Superior temporal gyrus (tissue), 1 donor: ENCODE measurements around the gene CENPV.
"Not testable (repeated sequence)": the region's sequence is repeated elsewhere in the genome, so short reads cannot be mapped to it uniquely, and the experiment has no call there.

Source experiments
- DNase-seq: peaks from one replicate; pipeline ENCODE4 v3.0.0-alpha.2; 2016; ENCODE audit errors: extremely low spot score

The CENPV gene

DNA sequence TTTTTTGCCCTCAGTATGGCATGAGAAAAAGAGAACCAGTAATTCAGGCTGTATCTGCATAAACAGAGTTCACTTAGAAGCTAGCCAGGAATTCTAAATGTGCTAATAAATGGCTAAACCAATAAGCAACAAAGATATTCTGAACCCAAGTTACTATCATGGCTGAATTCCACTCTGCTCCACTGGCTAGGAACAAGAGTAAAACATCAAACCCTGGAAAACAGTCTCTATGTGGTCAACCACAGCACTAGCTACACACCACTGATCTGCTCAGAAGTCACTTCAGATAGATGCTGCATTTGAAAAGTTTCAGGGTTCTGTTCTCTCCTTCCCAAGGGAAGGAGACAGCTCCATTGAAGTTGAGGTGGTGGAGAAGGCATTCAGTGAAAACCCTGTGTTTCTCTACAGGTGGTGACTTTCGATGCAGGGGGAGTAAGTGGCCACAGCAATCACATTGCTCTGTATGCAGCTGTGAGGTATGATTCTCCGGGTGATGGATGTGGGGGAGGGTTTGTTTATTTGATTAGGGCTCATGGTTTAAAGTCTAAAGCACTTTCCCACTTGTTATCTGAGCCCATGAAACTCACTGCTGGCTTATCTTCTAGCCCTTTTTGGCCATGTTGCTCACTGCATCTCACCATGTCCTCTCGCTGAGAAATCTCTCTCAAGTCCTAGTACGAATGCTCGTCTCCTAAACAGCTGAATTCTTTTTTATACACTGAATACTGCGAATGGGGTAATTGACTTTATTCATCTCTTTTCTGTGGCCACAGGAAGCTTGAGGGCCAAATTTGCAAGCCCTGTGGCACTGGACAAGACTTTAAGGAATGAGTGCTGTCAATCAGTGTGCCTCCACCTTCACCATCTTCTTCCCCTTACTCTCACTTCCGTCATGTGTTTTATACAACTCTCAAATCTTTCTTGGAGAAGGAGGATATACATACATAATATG, 39.9 kb downstream of the CENPV start:
- no peak for DNase-seq

DNA sequence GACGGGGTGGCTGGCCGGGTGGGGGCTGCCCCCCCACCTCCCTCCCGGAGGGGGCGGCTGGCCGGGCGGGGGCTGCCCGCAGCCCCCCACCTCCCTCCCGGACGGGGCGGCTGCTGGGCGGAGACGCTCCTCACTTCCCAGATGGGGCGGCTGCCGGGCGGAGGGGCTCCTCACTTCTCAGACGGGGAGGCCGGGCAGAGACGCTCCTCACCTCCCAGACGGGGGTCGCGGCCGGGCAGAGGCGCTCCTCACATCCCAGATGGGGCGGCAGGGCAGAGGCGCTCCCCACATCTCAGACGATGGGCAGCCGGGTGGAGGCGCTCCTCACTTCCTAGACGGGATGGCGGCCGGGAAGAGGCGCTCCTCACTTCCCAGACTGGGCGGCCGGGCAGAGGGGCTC, 41.2 kb downstream of the CENPV start:
- not testable (repeated sequence) for DNase-seq

DNA sequence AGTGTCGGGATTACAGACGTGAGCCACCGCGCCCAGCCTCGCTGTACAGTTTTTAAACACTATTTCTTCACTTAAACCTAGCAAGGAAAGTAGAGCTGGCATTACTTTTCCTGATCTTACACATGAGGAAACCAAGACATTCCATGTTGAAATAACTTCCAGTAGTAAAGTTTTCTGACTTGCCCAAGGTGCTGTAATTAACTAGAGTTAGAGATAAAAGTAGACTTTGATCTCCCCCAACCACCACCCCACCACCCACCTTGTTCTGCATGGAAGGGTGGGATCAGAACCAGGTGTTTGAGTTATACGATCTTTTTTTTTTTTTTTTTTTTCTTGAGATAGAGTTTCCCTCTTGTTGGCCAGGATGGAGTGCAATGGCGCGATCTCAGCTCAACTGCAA, 47.1 kb downstream of the CENPV start:
- no peak for DNase-seq

DNA sequence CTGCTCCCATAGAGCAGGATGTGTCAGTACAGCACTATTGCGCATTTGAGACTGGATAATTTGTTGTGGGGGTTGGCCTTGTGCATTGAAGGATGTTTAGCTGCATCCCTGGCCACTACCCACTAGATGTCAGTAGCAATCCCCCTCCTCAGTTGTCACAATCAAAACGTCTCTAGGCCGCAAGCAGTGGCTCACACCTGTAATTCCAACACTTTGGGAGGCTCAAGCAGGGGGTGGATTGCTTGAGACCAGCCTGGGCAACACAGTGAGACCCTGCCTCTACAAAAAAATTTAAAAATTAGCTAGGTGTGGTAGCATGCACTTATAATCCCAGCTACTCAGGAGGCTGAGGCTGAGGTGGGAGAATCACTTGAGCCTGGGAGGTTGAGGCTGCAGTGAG, 48.4 kb downstream of the CENPV start:
- no peak for DNase-seq

DNA sequence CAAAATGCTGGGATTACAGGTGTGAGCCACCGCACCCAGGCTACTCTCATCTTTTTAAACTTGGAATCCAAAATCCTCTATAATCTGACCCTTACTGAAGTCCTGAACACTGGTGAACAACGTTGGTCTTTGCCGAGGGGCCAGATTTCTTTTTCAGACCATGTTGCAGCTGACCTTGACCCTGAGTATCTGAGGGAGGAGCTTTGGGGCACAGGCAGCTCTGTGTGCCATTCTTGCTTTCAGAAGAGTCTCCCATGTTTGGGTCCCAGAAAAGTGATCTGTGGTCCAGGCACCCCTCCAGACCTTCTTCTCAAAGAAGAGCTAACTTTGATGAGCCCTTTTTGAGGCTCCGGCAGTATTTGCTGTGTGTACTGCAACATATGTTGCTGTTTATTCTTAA, 50.4 kb downstream of the CENPV start:
- DNase-seq = no peak

DNA sequence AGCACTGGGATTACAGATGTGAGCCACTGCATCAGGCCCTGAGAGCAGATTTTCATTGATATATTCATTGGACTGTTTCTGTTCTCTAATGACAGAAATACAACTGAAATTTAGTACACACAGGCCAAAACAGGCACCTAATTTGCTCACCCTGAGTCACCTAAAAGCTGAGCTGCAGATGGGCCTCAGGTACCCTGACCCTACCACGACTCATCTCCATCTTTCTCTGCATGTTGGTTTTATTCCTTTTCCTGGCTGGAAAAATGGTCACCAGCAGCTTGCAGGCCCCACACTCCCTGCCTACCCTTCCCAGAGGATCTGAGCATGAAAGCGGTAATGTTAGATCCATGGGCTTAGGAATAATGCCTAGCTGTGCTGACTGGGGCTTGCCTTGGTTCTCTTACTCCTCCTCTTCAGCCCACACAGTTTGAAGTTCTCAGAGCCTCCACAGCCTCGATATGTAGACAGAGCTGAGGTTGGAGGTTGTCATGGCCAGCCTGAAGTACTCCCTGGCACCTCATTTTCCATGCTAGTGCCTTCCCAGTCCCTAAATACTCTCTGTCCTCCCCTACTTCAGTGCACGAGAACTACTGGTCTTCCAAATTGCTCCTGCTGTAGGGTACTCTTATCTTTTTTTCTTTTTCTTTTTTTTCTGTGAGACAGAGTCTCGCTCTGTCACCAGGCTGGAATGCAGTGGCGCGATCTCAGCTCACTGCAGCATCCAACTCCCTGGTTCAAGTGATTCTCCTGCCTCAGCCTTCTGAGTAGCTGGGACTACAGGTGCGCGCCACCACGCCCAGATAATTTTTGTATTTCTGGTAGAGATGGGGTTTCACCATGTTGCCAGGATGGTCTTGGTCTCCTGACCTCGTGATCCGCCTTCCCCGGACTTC, 51.1 kb downstream of the CENPV start:
- no peak for DNase-seq

DNA sequence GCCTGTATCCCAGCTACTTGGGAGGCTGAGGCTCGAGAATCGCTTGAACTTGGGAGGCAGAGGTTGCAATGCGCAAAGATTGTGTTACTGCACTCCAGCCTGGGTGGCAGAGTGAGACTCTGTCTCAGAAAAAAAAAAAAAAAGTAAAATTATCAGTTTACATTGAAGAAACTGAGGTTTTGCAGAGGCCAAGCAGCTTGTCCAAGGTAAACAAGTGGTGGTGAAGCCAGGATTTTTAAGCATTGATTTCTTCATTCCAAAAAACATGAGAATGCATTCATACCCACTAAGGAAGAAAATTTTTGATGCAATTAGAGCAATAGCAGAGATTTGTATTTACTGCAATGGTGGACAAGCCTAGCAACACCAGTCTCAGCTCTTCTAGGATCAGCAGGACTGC, 52.7 kb downstream of the CENPV start:
- DNase-seq = no peak

DNA sequence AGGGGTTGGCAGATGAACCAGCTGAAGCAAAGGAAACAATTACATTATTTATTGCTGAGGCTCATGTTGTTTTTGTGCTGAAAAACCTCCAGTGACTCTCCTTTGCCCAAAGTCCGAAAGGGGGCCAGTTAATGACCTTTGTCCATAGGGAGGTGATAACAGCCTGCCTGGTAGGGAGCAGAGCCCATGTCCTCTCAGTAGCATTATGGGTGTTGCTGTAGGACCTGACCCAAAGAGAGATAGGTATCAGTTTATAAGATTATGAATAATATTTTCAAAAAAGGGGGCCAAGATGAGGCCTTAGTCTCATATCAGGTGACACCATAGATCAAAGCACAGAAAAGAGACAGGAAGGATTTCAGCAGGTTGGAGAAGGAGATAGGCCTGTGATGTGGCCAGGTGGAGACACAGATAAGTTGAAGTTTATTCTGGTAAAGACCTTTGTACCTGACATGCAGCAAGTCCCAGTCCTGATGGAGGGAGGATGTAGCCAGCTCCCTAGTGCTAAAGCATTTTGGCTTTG, 55.1 kb downstream of the CENPV start:
- no peak for DNase-seq

DNA sequence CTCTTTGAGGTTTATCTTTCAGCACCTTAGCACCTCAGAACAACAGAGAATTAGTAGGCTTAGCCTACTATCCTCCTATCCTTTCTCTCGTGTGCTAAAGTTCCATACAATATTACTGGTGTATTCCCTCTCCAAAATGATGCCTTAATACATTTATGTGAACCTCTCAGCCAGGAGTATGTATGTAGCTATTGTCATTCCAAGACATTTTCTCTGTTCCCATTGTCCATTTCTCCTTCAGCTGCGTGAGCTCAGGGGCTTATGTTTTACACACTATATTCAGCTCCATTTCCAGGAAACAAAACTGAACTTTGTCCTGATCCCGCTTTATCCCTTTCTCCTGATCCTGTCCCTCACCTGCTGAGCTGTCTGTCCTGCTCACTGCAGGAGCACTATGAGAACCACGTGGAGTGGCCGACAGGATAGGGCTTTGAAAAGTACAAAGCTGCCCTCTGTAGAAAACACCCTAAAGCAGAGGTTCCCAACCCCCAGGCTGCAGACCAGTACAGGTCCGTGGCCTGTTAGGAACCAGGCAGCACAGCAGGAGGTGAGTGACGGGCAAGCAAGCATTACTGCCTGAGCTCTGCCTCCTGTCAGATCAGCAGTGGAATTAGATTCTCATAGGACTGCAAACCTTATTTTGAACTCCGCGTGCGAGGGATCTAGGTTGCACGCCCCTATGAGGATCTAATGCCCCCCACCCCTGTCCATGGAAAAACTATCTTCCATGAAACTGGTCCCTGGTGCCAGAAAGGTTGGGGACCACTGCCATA, 55.7 kb downstream of the CENPV start:
- no peak for DNase-seq

DNA sequence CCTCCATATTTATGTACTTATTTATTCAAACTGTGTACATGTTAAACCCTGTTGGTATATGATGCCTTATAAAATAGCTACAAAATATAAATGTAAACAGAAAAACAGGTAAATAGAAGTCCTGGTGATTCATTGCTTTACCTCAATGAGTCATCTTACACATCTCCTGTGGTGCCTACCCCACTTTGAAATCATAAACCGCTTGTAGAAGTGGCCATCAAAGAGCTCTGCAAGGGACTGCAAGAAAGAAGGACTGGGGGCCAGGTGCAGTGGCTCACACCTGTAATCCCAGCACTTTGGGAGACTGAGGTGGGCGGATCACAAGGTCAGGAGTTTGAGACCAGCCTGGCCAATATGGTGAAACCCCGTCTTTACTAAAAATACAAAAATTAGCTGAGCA, 57.2 kb downstream of the CENPV start:
- not testable (repeated sequence) for DNase-seq

DNA sequence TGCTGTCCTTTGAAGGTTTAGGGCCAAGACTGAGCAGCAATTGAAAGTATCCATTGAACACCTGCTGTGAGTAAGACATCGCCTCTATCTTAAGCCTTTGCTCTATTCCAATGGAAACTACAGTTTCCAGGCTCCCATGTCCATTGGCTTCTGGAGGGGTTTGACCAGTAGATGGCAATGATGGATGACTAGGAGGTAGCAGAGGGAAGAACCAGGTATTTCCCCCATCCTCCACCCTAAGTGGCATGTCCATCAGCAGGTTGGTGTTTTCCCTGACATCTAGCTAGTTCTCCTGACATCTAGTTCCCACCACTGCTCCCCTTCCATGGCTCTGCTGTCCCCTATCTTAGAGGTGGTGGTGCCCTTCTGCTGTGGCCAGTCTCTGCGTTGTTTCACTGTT, 58.7 kb downstream of the CENPV start:
- DNase-seq = no peak

DNA sequence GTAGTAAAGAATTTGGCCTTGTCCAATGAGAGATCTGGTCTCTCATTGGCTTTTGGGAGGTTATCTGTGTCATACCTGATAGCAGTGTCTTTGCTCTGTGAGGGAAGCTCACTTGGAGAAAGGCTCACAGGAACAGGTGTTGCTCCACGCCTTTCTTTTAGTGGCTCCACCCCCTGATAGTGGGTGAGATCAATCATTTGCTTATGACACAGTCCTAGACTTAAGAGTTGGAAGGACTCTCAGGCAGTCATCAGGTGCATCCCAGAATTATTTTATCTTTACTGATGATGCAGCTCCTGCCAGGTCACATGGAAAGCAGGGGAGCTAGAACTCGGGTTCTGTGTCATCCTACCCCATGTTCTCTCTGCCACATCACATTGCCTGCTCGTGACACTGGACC, 59.3 kb downstream of the CENPV start:
- DNase-seq = no peak
